ENCODE results near the gene KNTC1.
"Not testable (repeated sequence)": the region's sequence is repeated elsewhere in the genome, so short reads cannot be mapped to it uniquely, and the experiment has no call there.

- not testable (repeated sequence) for TF ChIP-seq POLR2AphosphoS5 (IDR thresholded peaks at IDR 0.05; ENCODE audit: insufficient read depth in 1 of 2, low read depth in 1 of 2); POLR2A (IDR thresholded peaks at IDR 0.05)
These were observed 65.5 kb downstream of the KNTC1 start for GRCh38 chr12:122592543-122592942.
